ENCODE measurements around the gene RALB. TPM values are rescaled to one million over a fixed set of nuclear protein-coding genes. Genes with fewer than 3 reads are reported as not detected.
A peak's percentile ranks its signal among the peaks of the same experiment; 100 is the strongest.

RALB gene
- total RNA-seq, 2 donors from 2014 or later, result 43.7 to 48.5 TPM

DNA sequence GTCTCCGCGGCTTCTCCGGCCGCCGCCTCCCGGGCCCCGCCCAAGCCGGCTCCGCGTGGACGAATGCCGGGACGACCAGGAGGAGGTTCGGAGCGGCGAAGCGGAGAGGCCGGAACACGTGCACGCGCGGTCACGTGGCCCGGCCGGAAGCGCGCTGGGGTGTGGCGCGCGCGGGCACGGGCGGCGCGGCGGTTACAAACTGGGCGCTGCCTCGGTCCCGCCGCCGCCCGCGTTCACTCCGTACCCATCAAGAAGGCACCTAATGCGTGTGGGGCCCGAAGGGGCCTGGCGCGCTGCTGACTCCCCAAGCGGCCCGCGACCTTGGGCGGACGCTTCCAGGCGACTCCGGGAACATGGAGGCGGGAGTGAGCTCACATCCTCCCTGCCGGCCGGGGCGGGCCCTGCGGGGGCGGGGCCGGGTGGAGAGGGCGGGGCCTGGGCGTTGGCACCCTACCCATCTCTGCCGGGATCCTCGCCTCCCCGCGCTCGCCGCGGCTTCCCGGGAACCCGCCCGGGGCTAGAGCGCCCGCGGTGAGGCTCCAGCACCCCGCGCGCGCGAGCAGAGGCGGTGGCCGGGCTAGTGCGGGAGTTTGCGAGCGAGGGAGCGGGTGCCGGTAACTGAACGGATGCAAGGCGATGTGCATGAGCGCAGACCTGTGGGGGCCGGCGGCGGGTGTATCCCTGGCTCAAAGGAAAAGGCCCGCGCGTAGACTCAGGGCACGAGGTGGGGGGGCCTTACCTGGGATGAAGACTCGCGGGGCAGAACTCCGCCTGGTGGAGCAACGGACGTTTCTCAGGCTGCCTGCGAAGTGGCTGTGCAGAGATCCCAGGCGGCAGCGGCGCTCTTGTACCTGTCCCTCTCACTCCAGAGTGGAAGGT lies 29.4 kb upstream of the RALB start, which contains the start of gene TMEM185B:
TSS of gene TMEM185B (minus strand) at position 367 of the 879 bp plus-strand sequence. CDS start 424 bp downstream, outside the sequence.
- H3K27ac ChIP-seq, result peak within 1 kb of the TSS; percentile 89 to 90
- H3K9me3 ChIP-seq, result peaks cover 0 to 5% of the 10 kb centered on the region in 2 donors
- DNase-seq (ENCODE audit: low spot score), result peak; percentile 89
- H3K36me3 ChIP-seq, result no peaks in the 10 kb centered on the region
- H3K4me1 ChIP-seq, result peaks cover 0 to 32% of the 10 kb centered on the region in 2 donors
- H3K27me3 ChIP-seq, result no peaks in the 10 kb centered on the region
- H3K4me3 ChIP-seq, result peak within 1 kb of the TSS; percentile 63 to 70
- TF ChIP-seq CTCF (IDR thresholded peaks at IDR 0.05), result peak; percentile 16 to 39

GRCh38 chr2:120224256-120224655 lies 28.4 kb upstream of the RALB start:
- Histone ChIP-seq H3K27me3 (no peaks in the 10 kb centered on the region), H3K27ac (peak overlapping the region in 1 of 2 donors; percentile 89), H3K4me1 (peaks cover 0 to 32% of the 10 kb centered on the region in 2 donors), H3K9me3 (peaks cover 0 to 5% of the 10 kb centered on the region in 2 donors), H3K4me3 (no peak overlapping the region), H3K36me3 (no peaks in the 10 kb centered on the region)
- TF ChIP-seq CTCF (IDR thresholded peaks at IDR 0.05), result no peak
- DNase-seq (ENCODE audit: low spot score), result no peak

- Histone ChIP-seq H3K27ac (no peak overlapping the region), H3K27me3 (no peaks in the 10 kb centered on the region), H3K36me3 (no peaks in the 10 kb centered on the region), H3K4me1 (peaks cover 0 to 32% of the 10 kb centered on the region in 2 donors), H3K9me3 (peaks cover 0 to 5% of the 10 kb centered on the region in 2 donors), H3K4me3 (no peak overlapping the region)
- TF ChIP-seq CTCF (IDR thresholded peaks at IDR 0.05), result no peak
- DNase-seq (ENCODE audit: low spot score), result no peak
These were observed 27.7 kb upstream of the RALB start for GRCh38 chr2:120224735-120225548.

- no peak for DNase-seq (ENCODE audit: low spot score)
- peaks cover 0 to 29% of the 10 kb centered on the region in 2 donors for H3K4me1 ChIP-seq
- no peak overlapping the region for H3K4me3 ChIP-seq
- H3K27me3 ChIP-seq, result no peaks in the 10 kb centered on the region
- TF ChIP-seq CTCF (IDR thresholded peaks at IDR 0.05), result no peak
- H3K9me3 ChIP-seq, result peaks cover 0 to 5% of the 10 kb centered on the region in 2 donors
- H3K27ac ChIP-seq, result no peak overlapping the region
- H3K36me3 ChIP-seq, result no peaks in the 10 kb centered on the region
These were observed 27.0 kb upstream of the RALB start for GRCh38 chr2:120225549-120226065.

- no peak for TF ChIP-seq CTCF (IDR thresholded peaks at IDR 0.05)
These were observed 26.3 kb upstream of the RALB start for GRCh38 chr2:120226316-120226715.

More at GRCh38 chr2:120226316-120226715, 26.3 kb upstream of the RALB start:
- peaks cover 0 to 5% of the 10 kb centered on the region in 2 donors for H3K9me3 ChIP-seq
- no peaks in the 10 kb centered on the region for H3K36me3 ChIP-seq
- DNase-seq (ENCODE audit: low spot score), result no peak
- H3K4me1 ChIP-seq, result peaks cover 0 to 23% of the 10 kb centered on the region in 2 donors
- H3K27ac ChIP-seq, result no peak overlapping the region
- H3K4me3 ChIP-seq, result no peak overlapping the region
- H3K27me3 ChIP-seq, result no peaks in the 10 kb centered on the region
